OCI-LY7 (cell line): ENCODE results near the gene PHF20. TPM values are rescaled to one million over a fixed set of nuclear protein-coding genes. Genes with fewer than 3 reads are reported as not detected.

Experiments
- BruUV-seq: library from RNA; stranded (reverse); fragments of 400-500 nt; replicated peaks from 2 replicates; lab custom pipeline; 2021; lab: Mats Ljungman, UMichigan
- CTCF ChIA-PET: fragments of 300-600 bp; sonication (Branson Sonifier 250); formaldehyde crosslinking; loops from one replicate; lab custom pipeline; 2022; ENCODE audit warnings: antibody characterized with exemption; ENCODE audit not compliant: unreplicated experiment; lab: Charles Lee
- POLR2A ChIA-PET: fragments of 300-600 bp; sonication (Branson Sonifier 250); formaldehyde crosslinking; loops from one replicate; lab custom pipeline; 2022; ENCODE audit warnings: antibody characterized with exemption; lab: Charles Lee
- DNase-seq: peaks from one replicate; pipeline ENCODE4 v3.0.0-alpha.2; 2015; ENCODE audit warnings: low spot score
- H2AFZ ChIP-seq: fragments of 200-600 bp; sonication (generic), shearing (Covaris generic); 2 replicates; pipeline ENCODE4 v1.6.1; 2014; ENCODE audit warnings: mild to moderate bottlenecking, antibody characterized with exemption, low read length, moderate library complexity
- H3K27ac ChIP-seq: fragments of 200-600 bp; sonication (generic); 2 replicates; pipeline ENCODE4 v1.5.1; 2014; ENCODE audit warnings: mixed run types, low read depth, mild to moderate bottlenecking, moderate library complexity, low read length, inconsistent platforms; ENCODE audit not compliant: poor library complexity, severe bottlenecking
- H3K36me3 ChIP-seq: fragments of 200-600 bp; sonication (generic); 2 replicates; pipeline ENCODE4 v1.6.1; 2014; ENCODE audit warnings: mild to moderate bottlenecking, antibody characterized with exemption, low read length, moderate library complexity, mixed read lengths; ENCODE audit not compliant: insufficient read depth
- H3K4me1 ChIP-seq: fragments of 200-600 bp; sonication (generic); 2 replicates; pipeline ENCODE4 v1.5.1; 2014; ENCODE audit warnings: mild to moderate bottlenecking, low read length; ENCODE audit not compliant: insufficient read depth, poor library complexity, severe bottlenecking
- H3K4me2 ChIP-seq: fragments of 200-600 bp; sonication (generic); 2 replicates; pipeline ENCODE4 v1.6.1; 2014; ENCODE audit warnings: mild to moderate bottlenecking, low read length
- H3K4me3 ChIP-seq: fragments of 200-600 bp; sonication (generic); 2 replicates; pipeline ENCODE4 v1.5.1; 2014; ENCODE audit warnings: mild to moderate bottlenecking, low read depth, low read length; ENCODE audit not compliant: poor library complexity, severe bottlenecking
- H3K79me2 ChIP-seq: fragments of 200-600 bp; sonication (generic); 2 replicates; pipeline ENCODE4 v1.6.1; 2016; ENCODE audit warnings: low read depth, mild to moderate bottlenecking, low read length, moderate library complexity, mixed read lengths; ENCODE audit not compliant: insufficient read depth
- H3K9me2 ChIP-seq: fragments of 200-600 bp; sonication (generic); 2 replicates; pipeline ENCODE4 v1.6.1; 2016; ENCODE audit warnings: mild to moderate bottlenecking, low read length, mixed read lengths; ENCODE audit not compliant: insufficient read depth
- H3K9me3 ChIP-seq: fragments of 200-600 bp; sonication (generic); 2 replicates; pipeline ENCODE4 v1.6.1; 2014; ENCODE audit warnings: mild to moderate bottlenecking, mixed run types, low read length, mixed read lengths
- H4K20me1 ChIP-seq: fragments of 200-600 bp; sonication (generic); 2 replicates; pipeline ENCODE4 v1.6.1; 2014; ENCODE audit warnings: mild to moderate bottlenecking, antibody characterized with exemption, low read length, moderate library complexity, mixed read lengths; ENCODE audit not compliant: insufficient read depth
- EZH2phosphoT487 ChIP-seq: fragments of 200-600 bp; sonication (generic); IDR thresholded peaks from 2 replicates; pipeline ENCODE4 v1.6.1; 2018; ENCODE audit warnings: low read depth, borderline replicate concordance, mild to moderate bottlenecking, mixed run types, antibody characterized with exemption, low read length, moderate library complexity, mixed read lengths
- intact Hi-C: fragments of 100-400 bp; cut with micrococcal nuclease; formaldehyde crosslinking; loops from one replicate; pipeline ENCODE4 v1.10.0; 2022; ENCODE audit not compliant: unreplicated experiment
- total RNA-seq, 2 experiments: library from RNA; depleted of rRNA in 1 of 2; stranded (reverse); fragments of >200 nt in 1 of 2; shearing (Covaris generic) in 1 of 2; gene quantifications; 2 replicates each; pipeline ENCODE4 v1.2.3, GENCODE V29; 2014 to 2022
- TF ChIP-seq, protein P1 (sequence below): fragments of 200-600 bp; sonication (generic); conservative IDR thresholded peaks from 2 replicates; pipeline ENCODE4 v1.5.1; 2014; ENCODE audit warnings: mild to moderate bottlenecking, antibody characterized with exemption, low read length, moderate library complexity, mixed read lengths

Gene PHF20
- total RNA-seq, 2 experiments from 2014 or later: 37.9 to 47.8 TPM

- ChIA-PET CTCF (interaction anchor here (1.8 kb wide), 1 partner anchor 24 kb away, joined by 7 read pairs; no protein-coding TSS in a partner anchor), POLR2A (interaction anchor here (0.6 to 3.7 kb wide), 9 partner anchors 21 to 1905 kb away, joined by 3 to 76 read pairs (median 3); partner anchors contain the start of genes RBM39 and SCAND1)
- Histone ChIP-seq H3K9me3 (no peaks in the 10 kb centered on the region), H3K4me1 (peaks cover 36% of the 10 kb centered on the region), H2AFZ (peak overlapping the region; percentile 75), H3K9me2 (no peaks in the 10 kb centered on the region), H3K4me2 (peak overlapping the region; percentile 72), H3K79me2 (peaks cover 7% of the 10 kb centered on the region), H3K4me3 (peak overlapping the region; percentile 40), H4K20me1 (peaks cover 4% of the 10 kb centered on the region; the same call in 1 of the 2 replicates), H3K36me3 (no peaks in the 10 kb centered on the region), H3K27ac (peak overlapping the region; percentile 81)
- intact Hi-C loops: loop anchor here (1.0 to 10.0 kb wide), 2 partner anchors 26 to 327 kb away; partner anchors contain the start of gene RBM39
- TF ChIP-seq EZH2phosphoT487: no peak
- TF ChIP-seq, protein P1, sequence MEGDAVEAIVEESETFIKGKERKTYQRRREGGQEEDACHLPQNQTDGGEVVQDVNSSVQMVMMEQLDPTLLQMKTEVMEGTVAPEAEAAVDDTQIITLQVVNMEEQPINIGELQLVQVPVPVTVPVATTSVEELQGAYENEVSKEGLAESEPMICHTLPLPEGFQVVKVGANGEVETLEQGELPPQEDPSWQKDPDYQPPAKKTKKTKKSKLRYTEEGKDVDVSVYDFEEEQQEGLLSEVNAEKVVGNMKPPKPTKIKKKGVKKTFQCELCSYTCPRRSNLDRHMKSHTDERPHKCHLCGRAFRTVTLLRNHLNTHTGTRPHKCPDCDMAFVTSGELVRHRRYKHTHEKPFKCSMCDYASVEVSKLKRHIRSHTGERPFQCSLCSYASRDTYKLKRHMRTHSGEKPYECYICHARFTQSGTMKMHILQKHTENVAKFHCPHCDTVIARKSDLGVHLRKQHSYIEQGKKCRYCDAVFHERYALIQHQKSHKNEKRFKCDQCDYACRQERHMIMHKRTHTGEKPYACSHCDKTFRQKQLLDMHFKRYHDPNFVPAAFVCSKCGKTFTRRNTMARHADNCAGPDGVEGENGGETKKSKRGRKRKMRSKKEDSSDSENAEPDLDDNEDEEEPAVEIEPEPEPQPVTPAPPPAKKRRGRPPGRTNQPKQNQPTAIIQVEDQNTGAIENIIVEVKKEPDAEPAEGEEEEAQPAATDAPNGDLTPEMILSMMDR: no peak
- BruUV-seq: no TSS peak
- peak; percentile 92 for DNase-seq
These were observed 3.9 kb upstream of the PHF20 start for GRCh38 chr20:35767683-35768481.

DNA sequence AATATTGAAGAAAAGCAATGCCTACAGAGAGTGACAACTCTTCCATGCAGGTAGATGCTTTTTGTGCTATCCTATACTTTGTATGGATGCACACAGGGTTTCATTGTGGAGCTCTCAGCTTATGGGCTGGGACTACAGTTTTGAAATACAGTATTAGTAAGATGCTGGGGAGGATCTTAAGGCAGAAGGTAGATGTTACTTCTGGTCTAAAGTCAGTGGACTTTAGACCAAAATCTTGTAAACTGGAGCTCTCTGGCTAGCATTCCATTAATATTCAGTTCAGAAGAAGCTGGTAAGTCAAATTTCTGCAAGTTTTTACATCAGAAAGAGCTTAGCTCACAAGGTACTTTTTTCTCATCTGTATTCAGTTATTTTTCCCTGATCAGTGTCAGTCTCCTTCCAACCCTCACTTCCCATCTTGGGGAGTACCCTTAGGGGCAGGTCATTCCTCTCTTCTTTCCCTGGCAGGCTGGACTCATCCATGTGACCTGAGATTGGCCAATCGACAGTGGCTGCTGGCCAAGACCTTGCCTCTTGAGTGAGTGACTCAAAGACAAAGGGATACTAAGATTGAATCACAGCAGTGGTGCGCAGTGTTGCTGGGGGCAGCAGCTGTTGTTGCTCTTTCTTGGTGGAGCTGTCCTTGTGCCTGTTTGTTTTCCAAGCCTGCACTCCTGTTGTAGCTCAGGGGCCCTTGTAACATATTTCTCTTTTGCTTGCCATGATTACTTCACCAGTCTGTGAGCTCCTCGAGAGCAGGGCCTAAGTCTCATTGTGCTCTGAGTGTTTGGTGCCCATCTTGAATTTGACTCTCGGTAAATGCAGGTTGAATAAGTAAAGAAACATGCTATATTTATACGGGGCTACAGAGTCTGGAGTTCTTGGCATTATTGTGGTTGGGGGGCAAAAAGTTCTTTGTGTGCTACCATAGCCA is 2.8 kb upstream of the PHF20 start:
- ChIA-PET CTCF (interaction anchor here (1.8 kb wide), 1 partner anchor 26 kb away, joined by 7 read pairs; no protein-coding TSS in a partner anchor), POLR2A (interaction anchor here (0.5 to 3.7 kb wide), 7 partner anchors 26 to 186 kb away, joined by 3 to 76 read pairs (median 3); partner anchors contain the start of genes RBM39 and SCAND1)
- Histone ChIP-seq H3K9me3 (no peaks in the 10 kb centered on the region), H3K79me2 (peaks cover 18% of the 10 kb centered on the region), H3K4me2 (peak overlapping the region; percentile 72), H4K20me1 (peaks cover 6% of the 10 kb centered on the region; the same call in 1 of the 2 replicates), H3K27ac (peak overlapping the region; percentile 81), H3K36me3 (no peaks in the 10 kb centered on the region; the same call in 1 of the 2 replicates), H3K4me3 (peak overlapping the region; percentile 21), H2AFZ (peak overlapping the region; percentile 75), H3K9me2 (no peaks in the 10 kb centered on the region), H3K4me1 (peaks cover 45% of the 10 kb centered on the region)
- intact Hi-C loops: loop anchor here (1.0 to 10.0 kb wide), 2 partner anchors 27 to 326 kb away; partner anchors contain the start of gene RBM39
- no peak for TF ChIP-seq EZH2phosphoT487
- TF ChIP-seq, protein P1: no peak
- DNase-seq: no peak
- BruUV-seq: no TSS peak
